AG10803 (cell line): ENCODE measurements around the gene LHFPL6.
A peak's percentile ranks its signal among the peaks of the same experiment; 100 is the strongest.

Experiments used
- DNase-seq: peaks from one replicate; pipeline ENCODE4 v3.0.0; 2010; ENCODE audit warnings: low read depth
- H3K4me3 ChIP-seq: 2 replicates; pipeline ENCODE4 v1.5.1; 2011; ENCODE audit warnings: mild to moderate bottlenecking, low read length, control low read depth
- TF ChIP-seq, protein P1 (sequence below): conservative IDR thresholded peaks from 2 replicates; pipeline ENCODE4 v1.5.1; 2011; ENCODE audit warnings: mild to moderate bottlenecking, low read length, control low read depth, inconsistent platforms

Gene LHFPL6

DNA sequence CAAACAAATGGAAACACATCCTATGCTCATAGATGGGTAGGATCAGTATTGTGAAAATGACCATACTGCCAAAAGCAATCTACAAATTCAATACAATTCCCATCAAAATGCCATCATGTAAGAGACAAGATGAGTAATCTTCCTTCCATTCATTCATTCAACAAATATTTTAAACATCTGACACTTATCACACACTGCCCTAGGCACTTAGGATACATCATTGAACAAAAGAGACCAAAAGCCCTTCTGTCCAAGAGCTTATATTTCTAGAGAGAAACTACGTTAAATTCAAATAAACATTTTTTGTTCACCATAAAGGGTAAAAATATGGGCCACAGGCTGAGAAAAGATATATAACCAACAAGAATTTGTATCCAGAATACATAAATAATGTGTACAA lies 20.5 kb upstream of the LHFPL6 start:
- no peak overlapping the region for H3K4me3 ChIP-seq
- DNase-seq = no peak
- TF ChIP-seq, protein P1, sequence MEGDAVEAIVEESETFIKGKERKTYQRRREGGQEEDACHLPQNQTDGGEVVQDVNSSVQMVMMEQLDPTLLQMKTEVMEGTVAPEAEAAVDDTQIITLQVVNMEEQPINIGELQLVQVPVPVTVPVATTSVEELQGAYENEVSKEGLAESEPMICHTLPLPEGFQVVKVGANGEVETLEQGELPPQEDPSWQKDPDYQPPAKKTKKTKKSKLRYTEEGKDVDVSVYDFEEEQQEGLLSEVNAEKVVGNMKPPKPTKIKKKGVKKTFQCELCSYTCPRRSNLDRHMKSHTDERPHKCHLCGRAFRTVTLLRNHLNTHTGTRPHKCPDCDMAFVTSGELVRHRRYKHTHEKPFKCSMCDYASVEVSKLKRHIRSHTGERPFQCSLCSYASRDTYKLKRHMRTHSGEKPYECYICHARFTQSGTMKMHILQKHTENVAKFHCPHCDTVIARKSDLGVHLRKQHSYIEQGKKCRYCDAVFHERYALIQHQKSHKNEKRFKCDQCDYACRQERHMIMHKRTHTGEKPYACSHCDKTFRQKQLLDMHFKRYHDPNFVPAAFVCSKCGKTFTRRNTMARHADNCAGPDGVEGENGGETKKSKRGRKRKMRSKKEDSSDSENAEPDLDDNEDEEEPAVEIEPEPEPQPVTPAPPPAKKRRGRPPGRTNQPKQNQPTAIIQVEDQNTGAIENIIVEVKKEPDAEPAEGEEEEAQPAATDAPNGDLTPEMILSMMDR = no peak

DNA sequence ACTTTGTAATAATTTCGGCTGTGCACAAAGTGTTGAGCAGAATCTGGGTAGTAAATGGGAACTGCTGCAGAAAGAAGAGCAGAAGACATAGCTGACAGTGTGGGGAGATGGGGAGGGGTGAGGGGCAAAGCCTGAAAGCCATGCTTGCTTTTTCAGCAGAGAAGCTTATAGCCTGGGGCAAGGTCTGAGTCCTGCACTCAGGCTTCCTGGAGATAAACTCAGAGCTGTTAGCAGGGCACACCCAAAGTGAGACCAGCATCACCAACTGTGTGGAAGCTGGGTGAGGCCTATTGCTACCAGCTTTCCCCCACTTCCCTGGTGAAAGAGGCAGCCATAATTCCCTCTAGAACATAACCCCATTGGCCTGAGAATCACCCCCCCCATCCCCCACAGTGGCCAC lies 15.6 kb upstream of the LHFPL6 start:
- no peak for DNase-seq
- H3K4me3 ChIP-seq = no peak overlapping the region
- TF ChIP-seq, protein P1 = no peak

GRCh38 chr13:39616087-39616694 lies 13.2 kb upstream of the LHFPL6 start:
- H3K4me3 ChIP-seq = no peak overlapping the region
- TF ChIP-seq, protein P1 = peak; percentile 100
- peak; percentile 60 for DNase-seq

GRCh38 chr13:39612023-39612637 lies 9.1 kb upstream of the LHFPL6 start:
- DNase-seq = peak; percentile 77
- TF ChIP-seq, protein P1 = peak; percentile 85
- H3K4me3 ChIP-seq = no peak overlapping the region

DNA sequence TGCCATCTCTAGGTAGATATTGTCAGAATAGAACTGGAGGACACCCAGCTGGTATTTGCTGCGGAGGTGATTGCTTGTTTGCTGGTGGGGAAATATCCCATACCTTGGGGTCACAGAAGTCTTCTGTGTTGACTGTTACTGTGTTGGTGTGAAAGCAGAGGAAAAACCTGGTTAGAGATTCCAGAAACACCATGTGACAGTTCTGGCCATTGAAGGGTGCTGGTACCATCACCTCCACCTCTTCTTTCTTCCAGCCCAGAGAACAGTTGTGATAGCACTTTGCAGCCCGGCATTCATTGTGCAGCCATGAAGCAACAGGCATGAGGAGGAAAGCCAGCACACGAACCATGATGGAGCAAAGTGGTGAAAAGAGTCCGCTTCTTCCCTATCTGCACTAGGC lies 4.9 kb upstream of the LHFPL6 start:
- no peak for DNase-seq
- TF ChIP-seq, protein P1 = no peak
- no peak overlapping the region for H3K4me3 ChIP-seq

- TF ChIP-seq, protein P1 = no peak
- no peak overlapping the region for H3K4me3 ChIP-seq
- DNase-seq = no peak
These were observed 2.8 kb upstream of the LHFPL6 start for GRCh38 chr13:39605677-39606320.

DNA sequence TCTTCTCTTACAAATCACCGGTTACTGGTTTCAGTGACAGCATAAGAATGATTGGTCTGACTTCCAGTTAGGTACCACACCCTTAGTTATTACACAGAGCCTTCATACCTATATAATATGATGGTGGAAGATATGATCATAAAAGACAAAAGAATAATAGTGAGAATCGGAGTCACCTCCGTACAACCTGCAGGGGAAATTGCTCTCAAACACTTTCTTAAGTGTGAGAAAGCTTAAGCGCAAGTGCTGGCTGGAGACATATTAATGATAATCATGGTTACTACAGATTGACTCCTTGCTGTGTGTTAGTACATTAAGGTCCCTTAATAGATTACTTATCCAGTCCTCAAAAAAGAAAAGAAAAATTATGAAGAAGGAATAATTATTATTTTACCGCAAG lies 1.8 kb upstream of the LHFPL6 start:
- no peak overlapping the region for H3K4me3 ChIP-seq
- DNase-seq = no peak
- TF ChIP-seq, protein P1 = no peak
